Esophagus muscularis mucosa (tissue), 4 donors: Measurements from ENCODE around the gene CSK.

Experiments
- CTCF ChIP-seq, 3 experiments: fragments of 200-600 bp in 2 of 3; fragments of 450-650 bp in 1 of 3; sonication (generic) in 2 of 3; IDR thresholded peaks; one replicate each; pipeline ENCODE4 v1.5.1; 2017 to 2019; ENCODE audit warnings: antibody characterized with exemption in 3 of 3, mild to moderate bottlenecking in 2 of 3, moderate library complexity in 1 of 3
- EP300 ChIP-seq: sonication (generic); formaldehyde crosslinking; IDR thresholded peaks from one replicate; pipeline ENCODE4 v1.6.1; 2017; ENCODE audit warnings: antibody characterized with exemption
- POLR2A ChIP-seq: fragments of 450-650 bp; IDR thresholded peaks from one replicate; pipeline ENCODE4 v1.6.1; 2017; ENCODE audit warnings: antibody characterized with exemption, moderate library complexity, mild to moderate bottlenecking, low read depth

GRCh38 chr15:74781431-74782258, at the start of gene CSK:
- TF ChIP-seq CTCF (IDR thresholded peaks at IDR 0.05) (peak; percentile 64 to 80 (median 64)), POLR2A (no peak), EP300 (no peak)
